ENCODE results near the gene DUSP2. TPM values are rescaled to one million over a fixed set of nuclear protein-coding genes. Genes with fewer than 3 reads are reported as not detected.

Gene DUSP2
- total and polyA plus RNA-seq, 7 donors, result 1.2 to 17.4 (median 2.8) TPM; not detected in 1

- no peak for TF ChIP-seq POLR2A (IDR thresholded peaks at IDR 0.05)
- TF ChIP-seq EP300 (IDR thresholded peaks at IDR 0.05), result no peak
- no peak for TF ChIP-seq POLR2AphosphoS5 (IDR thresholded peaks at IDR 0.05)
- TF ChIP-seq, protein P1, sequence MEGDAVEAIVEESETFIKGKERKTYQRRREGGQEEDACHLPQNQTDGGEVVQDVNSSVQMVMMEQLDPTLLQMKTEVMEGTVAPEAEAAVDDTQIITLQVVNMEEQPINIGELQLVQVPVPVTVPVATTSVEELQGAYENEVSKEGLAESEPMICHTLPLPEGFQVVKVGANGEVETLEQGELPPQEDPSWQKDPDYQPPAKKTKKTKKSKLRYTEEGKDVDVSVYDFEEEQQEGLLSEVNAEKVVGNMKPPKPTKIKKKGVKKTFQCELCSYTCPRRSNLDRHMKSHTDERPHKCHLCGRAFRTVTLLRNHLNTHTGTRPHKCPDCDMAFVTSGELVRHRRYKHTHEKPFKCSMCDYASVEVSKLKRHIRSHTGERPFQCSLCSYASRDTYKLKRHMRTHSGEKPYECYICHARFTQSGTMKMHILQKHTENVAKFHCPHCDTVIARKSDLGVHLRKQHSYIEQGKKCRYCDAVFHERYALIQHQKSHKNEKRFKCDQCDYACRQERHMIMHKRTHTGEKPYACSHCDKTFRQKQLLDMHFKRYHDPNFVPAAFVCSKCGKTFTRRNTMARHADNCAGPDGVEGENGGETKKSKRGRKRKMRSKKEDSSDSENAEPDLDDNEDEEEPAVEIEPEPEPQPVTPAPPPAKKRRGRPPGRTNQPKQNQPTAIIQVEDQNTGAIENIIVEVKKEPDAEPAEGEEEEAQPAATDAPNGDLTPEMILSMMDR (IDR thresholded peaks at IDR 0.05), result no peak
- H3K36me3 ChIP-seq, result no peaks in the 10 kb centered on the region
- H3K9me3 ChIP-seq, result no peaks in the 10 kb centered on the region
- DNase-seq, result peak; percentile 63
- 84 to 91% methylated on average over 13 of the region's 13 CpGs for WGBS, 2 donors
- no peak overlapping the region for H3K4me3 ChIP-seq
- intact Hi-C loops (cut with DNase I), result loop anchor here (10.0 kb wide), 1 partner anchor 94 kb away; no protein-coding TSS in a partner anchor
- H3K27ac ChIP-seq, result no peak overlapping the region
- peaks cover 25 to 55% (median 31%) of the 10 kb centered on the region in 3 donors for H3K27me3 ChIP-seq
- H3K4me1 ChIP-seq, result peaks cover 0 to 18% (median 17%) of the 10 kb centered on the region in 4 donors
Measured at GRCh38 chr2:96118698-96119388, 26.4 kb downstream of the DUSP2 start.

- no peaks in the 10 kb centered on the region for H3K9me3 ChIP-seq
- DNase-seq, result peak; percentile 61
- peaks cover 0 to 18% (median 17%) of the 10 kb centered on the region in 4 donors for H3K4me1 ChIP-seq
- TF ChIP-seq POLR2AphosphoS5 (IDR thresholded peaks at IDR 0.05) (no peak), POLR2A (IDR thresholded peaks at IDR 0.05) (no peak), EP300 (IDR thresholded peaks at IDR 0.05) (no peak)
- TF ChIP-seq, protein P1 (IDR thresholded peaks at IDR 0.05), result no peak
- WGBS, 2 donors, result 31 to 53% methylated on average over 17 of the region's 17 CpGs
- no peak overlapping the region for H3K27ac ChIP-seq
- H3K36me3 ChIP-seq, result no peaks in the 10 kb centered on the region
- intact Hi-C loops (cut with DNase I), result loop anchor here (2.0 to 10.0 kb wide), 2 partner anchors 93 to 125 kb away; no protein-coding TSS in a partner anchor
- peaks cover 25 to 55% (median 31%) of the 10 kb centered on the region in 3 donors for H3K27me3 ChIP-seq
- no peak overlapping the region for H3K4me3 ChIP-seq
Measured at GRCh38 chr2:96117701-96118588, 27.3 kb downstream of the DUSP2 start.

GRCh38 chr2:96116879-96117533 is 28.2 kb downstream of the DUSP2 start:
- no peaks in the 10 kb centered on the region for H3K9me3 ChIP-seq
- H3K36me3 ChIP-seq, result no peaks in the 10 kb centered on the region
- peaks cover 25 to 55% (median 31%) of the 10 kb centered on the region in 3 donors for H3K27me3 ChIP-seq
- TF ChIP-seq EP300 (IDR thresholded peaks at IDR 0.05) (no peak), POLR2AphosphoS5 (IDR thresholded peaks at IDR 0.05) (no peak)
- TF ChIP-seq, protein P1 (IDR thresholded peaks at IDR 0.05), result peak in 2 of 4 experiments; percentile 22 to 81
- WGBS, 2 donors, result 1% methylated on average over 62 of the region's 62 CpGs
- peak overlapping the region; percentile 3 to 59 (median 50) for H3K4me3 ChIP-seq
- peak overlapping the region in 3 of 4 donors; percentile 7 to 51 (median 20) for H3K27ac ChIP-seq
- DNase-seq, result no peak
- peaks cover 0 to 18% (median 17%) of the 10 kb centered on the region in 4 donors for H3K4me1 ChIP-seq
- intact Hi-C loops (cut with DNase I), result loop anchor here (2.0 to 10.0 kb wide), 2 partner anchors 92 to 124 kb away; no protein-coding TSS in a partner anchor

- Histone ChIP-seq H3K4me3 (peak within 1 kb of the TSS; percentile 3 to 59 (median 50)), H3K36me3 (no peaks in the 10 kb centered on the region), H3K27ac (peak within 1 kb of the TSS in 3 of 4 donors; percentile 7 to 51 (median 20)), H3K4me1 (peaks cover 0 to 18% (median 17%) of the 10 kb centered on the region in 4 donors), H3K9me3 (no peaks in the 10 kb centered on the region), H3K27me3 (peaks cover 25 to 52% (median 31%) of the 10 kb centered on the region in 3 donors)
- intact Hi-C loops (cut with DNase I), result loop anchor here (2.0 to 10.0 kb wide), 2 partner anchors 92 to 124 kb away; no protein-coding TSS in a partner anchor
- WGBS, 2 donors, result 0 to 1% methylated on average over 64 of the region's 64 CpGs
- peak; percentile 60 for DNase-seq
- TF ChIP-seq POLR2AphosphoS5 (IDR thresholded peaks at IDR 0.05) (peak in 1 of 4 donors; percentile 38), EP300 (IDR thresholded peaks at IDR 0.05) (no peak), POLR2A (IDR thresholded peaks at IDR 0.05) (no peak)
- TF ChIP-seq, protein P1 (IDR thresholded peaks at IDR 0.05), result no peak
Measured at GRCh38 chr2:96116424-96116878, 28.8 kb downstream of the DUSP2 start, which contains the start of gene ADRA2B. Gene ADRA2B, minus strand, starts transcription at chr2:96116571. Its CDS starts 422 bp downstream, at chr2:96116149.

Data from sigmoid colon (tissue), 7 donors.